MM.1S (cell line): Measurements from ENCODE around the gene TPRA1.

Experiments used
- DNase-seq: peaks from one replicate; pipeline ENCODE4 v3.0.0-alpha.2; 2015
- H2AFZ ChIP-seq: fragments of 300-600 bp; sonication (generic); 2 replicates; pipeline ENCODE4 v1.6.0; 2016; ENCODE audit warnings: antibody characterized with exemption, low read length
- H3F3A ChIP-seq: fragments of 300-600 bp; sonication (generic); 2 replicates; pipeline ENCODE4 v1.6.1; 2016; ENCODE audit warnings: mild to moderate bottlenecking, antibody characterized with exemption, low read length, moderate library complexity, mixed read lengths; ENCODE audit not compliant: insufficient read depth
- H3K27ac ChIP-seq: fragments of 300-600 bp; sonication (generic); 2 replicates; pipeline ENCODE4 v1.5.1; 2016; ENCODE audit warnings: mild to moderate bottlenecking, low read length
- H3K27me3 ChIP-seq: fragments of 300-600 bp; sonication (generic); replicated peaks from 2 replicates; pipeline ENCODE4 v1.6.0; 2016; ENCODE audit warnings: low read length; ENCODE audit not compliant: insufficient read depth
- H3K36me3 ChIP-seq: fragments of 300-600 bp; sonication (generic); replicated peaks from 2 replicates; pipeline ENCODE4 v1.6.1; 2016; ENCODE audit warnings: mild to moderate bottlenecking, low read length, mixed read lengths; ENCODE audit not compliant: insufficient read depth
- H3K4me1 ChIP-seq: fragments of 300-600 bp; sonication (generic); 2 replicates; pipeline ENCODE4 v1.6.1; 2016; ENCODE audit warnings: low read length, mixed read lengths
- H3K4me2 ChIP-seq: fragments of 300-600 bp; sonication (generic); 2 replicates; pipeline ENCODE4 v1.6.0; 2016; ENCODE audit warnings: low read depth, low read length
- H3K4me3 ChIP-seq: fragments of 300-600 bp; sonication (generic); 2 replicates; pipeline ENCODE4 v1.5.1; 2016; ENCODE audit warnings: low read length, mixed read lengths
- H3K79me2 ChIP-seq: fragments of 300-600 bp; sonication (generic); 2 replicates; pipeline ENCODE4 v1.6.1; 2016; ENCODE audit warnings: mixed run types, low read length, mixed read lengths
- H3K9ac ChIP-seq: fragments of 300-600 bp; sonication (generic); 2 replicates; pipeline ENCODE4 v1.6.1; 2016; ENCODE audit warnings: low read length, mixed read lengths
- H3K9me2 ChIP-seq: fragments of 300-600 bp; sonication (generic); replicated peaks from 2 replicates; pipeline ENCODE4 v1.6.1; 2016; ENCODE audit warnings: mild to moderate bottlenecking, low read length, mixed read lengths; ENCODE audit not compliant: insufficient read depth
- H3K9me3 ChIP-seq: fragments of 300-600 bp; sonication (generic); replicated peaks from 2 replicates; pipeline ENCODE4 v1.6.1; 2016; ENCODE audit warnings: mild to moderate bottlenecking, low read length, mixed read lengths; ENCODE audit not compliant: insufficient read depth
- H4K20me1 ChIP-seq: fragments of 300-600 bp; sonication (generic); 2 replicates; pipeline ENCODE4 v1.6.1; 2016; ENCODE audit warnings: mild to moderate bottlenecking, low read length, moderate library complexity, mixed read lengths; ENCODE audit not compliant: insufficient read depth
- EZH2 ChIP-seq: fragments of 300-600 bp; sonication (generic); optimal IDR thresholded peaks from 2 replicates; pipeline ENCODE3; 2017; ENCODE audit warnings: low read depth, mild to moderate bottlenecking, antibody characterized with exemption, low read length, mixed read lengths
- EZH2phosphoT487 ChIP-seq: fragments of 300-600 bp; sonication (generic); IDR thresholded peaks from 2 replicates; pipeline ENCODE4 v1.6.1; 2018; ENCODE audit warnings: antibody characterized with exemption, low read length
- TF ChIP-seq, protein P1 (sequence below): fragments of 300-600 bp; sonication (generic); IDR thresholded peaks from 2 replicates; pipeline ENCODE4 v1.5.1; 2016; ENCODE audit warnings: antibody characterized with exemption, low read length, mixed read lengths

The TPRA1 gene

DNA sequence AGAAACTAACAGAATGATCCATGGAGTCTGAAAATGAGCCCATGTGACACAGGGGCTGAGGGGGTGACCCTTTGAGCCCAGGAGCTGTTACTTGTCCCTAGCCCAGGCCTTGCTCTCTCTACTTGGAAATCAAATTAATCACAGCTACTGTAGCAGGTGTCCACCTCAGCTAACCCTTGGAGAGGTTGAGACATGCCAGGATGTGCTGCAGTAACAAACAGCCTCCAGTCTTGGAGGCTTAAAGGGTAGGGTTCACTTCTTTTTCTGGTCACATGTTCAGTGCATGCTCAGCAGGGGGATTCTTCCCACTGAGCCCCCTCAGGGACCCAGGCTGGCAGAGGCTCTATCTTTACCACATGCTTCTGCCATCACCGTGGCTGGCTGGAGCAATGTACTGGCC lies 21.4 kb downstream of the TPRA1 start:
- no peaks in the 10 kb centered on the region for H3K9me3 ChIP-seq
- TF ChIP-seq EZH2 (no peak), EZH2phosphoT487 (no peak)
- TF ChIP-seq, protein P1, sequence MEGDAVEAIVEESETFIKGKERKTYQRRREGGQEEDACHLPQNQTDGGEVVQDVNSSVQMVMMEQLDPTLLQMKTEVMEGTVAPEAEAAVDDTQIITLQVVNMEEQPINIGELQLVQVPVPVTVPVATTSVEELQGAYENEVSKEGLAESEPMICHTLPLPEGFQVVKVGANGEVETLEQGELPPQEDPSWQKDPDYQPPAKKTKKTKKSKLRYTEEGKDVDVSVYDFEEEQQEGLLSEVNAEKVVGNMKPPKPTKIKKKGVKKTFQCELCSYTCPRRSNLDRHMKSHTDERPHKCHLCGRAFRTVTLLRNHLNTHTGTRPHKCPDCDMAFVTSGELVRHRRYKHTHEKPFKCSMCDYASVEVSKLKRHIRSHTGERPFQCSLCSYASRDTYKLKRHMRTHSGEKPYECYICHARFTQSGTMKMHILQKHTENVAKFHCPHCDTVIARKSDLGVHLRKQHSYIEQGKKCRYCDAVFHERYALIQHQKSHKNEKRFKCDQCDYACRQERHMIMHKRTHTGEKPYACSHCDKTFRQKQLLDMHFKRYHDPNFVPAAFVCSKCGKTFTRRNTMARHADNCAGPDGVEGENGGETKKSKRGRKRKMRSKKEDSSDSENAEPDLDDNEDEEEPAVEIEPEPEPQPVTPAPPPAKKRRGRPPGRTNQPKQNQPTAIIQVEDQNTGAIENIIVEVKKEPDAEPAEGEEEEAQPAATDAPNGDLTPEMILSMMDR = no peak
- no peaks in the 10 kb centered on the region for H3K4me1 ChIP-seq
- no peak overlapping the region for H3K4me2 ChIP-seq
- H2AFZ ChIP-seq = no peak overlapping the region
- H3K79me2 ChIP-seq = no peaks in the 10 kb centered on the region
- DNase-seq = no peak
- H3K4me3 ChIP-seq = no peak overlapping the region
- H3K27ac ChIP-seq = no peak overlapping the region
- H3K9me2 ChIP-seq = no peaks in the 10 kb centered on the region
- no peaks in the 10 kb centered on the region for H3F3A ChIP-seq
- H3K9ac ChIP-seq = no peak overlapping the region
- no peaks in the 10 kb centered on the region for H3K36me3 ChIP-seq
- no peaks in the 10 kb centered on the region for H3K27me3 ChIP-seq
- no peaks in the 10 kb centered on the region; the same call in 1 of the 2 replicates for H4K20me1 ChIP-seq

DNA sequence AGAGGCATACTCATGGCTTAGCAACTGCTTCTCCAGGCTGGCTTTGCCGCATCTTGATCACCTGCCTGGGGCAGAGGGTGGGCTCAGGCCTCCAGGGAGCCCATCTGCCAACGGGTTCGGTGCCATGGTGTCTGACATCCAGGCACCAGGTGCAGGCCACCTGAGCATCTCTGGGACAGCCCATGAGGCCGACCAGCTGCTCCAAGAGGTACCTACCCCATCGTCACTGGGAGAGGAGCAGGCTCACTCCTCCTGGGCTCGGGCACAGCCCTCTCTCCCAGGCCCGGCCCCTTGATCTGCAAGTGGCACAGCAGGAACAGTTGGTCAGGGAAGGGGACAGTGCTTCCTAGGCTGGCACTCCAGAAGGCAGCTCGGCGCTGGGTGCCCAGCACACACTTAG lies 21.9 kb downstream of the TPRA1 start:
- no peak overlapping the region for H2AFZ ChIP-seq
- no peak overlapping the region for H3K9ac ChIP-seq
- no peak for DNase-seq
- H3K27me3 ChIP-seq = no peaks in the 10 kb centered on the region
- TF ChIP-seq, protein P1 = no peak
- no peak for TF ChIP-seq EZH2
- no peak for TF ChIP-seq EZH2phosphoT487
- H3K36me3 ChIP-seq = no peaks in the 10 kb centered on the region
- no peaks in the 10 kb centered on the region for H4K20me1 ChIP-seq
- H3K9me3 ChIP-seq = no peaks in the 10 kb centered on the region
- H3K4me1 ChIP-seq = no peaks in the 10 kb centered on the region
- H3K4me2 ChIP-seq = no peak overlapping the region
- H3K79me2 ChIP-seq = no peaks in the 10 kb centered on the region
- no peaks in the 10 kb centered on the region for H3K9me2 ChIP-seq
- no peaks in the 10 kb centered on the region for H3F3A ChIP-seq
- no peak overlapping the region for H3K27ac ChIP-seq
- no peak overlapping the region for H3K4me3 ChIP-seq

DNA sequence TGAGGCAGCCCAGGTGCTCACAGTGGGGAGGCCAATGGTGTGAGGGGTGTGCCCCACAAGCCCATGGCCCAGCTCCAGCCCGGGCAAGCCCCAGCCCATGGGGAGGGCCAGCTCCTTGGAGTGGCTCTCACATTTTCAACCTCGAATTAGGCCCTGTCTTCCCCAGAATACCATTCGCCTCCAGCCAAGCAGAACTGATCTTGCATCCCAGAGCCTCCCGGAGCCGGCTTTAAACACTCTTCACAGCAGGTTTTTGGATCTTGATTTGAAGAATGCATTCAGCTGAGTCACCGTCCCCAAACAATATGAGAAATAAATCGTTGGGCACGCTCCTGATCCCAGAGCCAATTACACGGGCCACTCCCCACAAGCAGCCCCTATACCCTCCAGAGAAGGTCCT lies 23.7 kb downstream of the TPRA1 start:
- Histone ChIP-seq H3K27me3 (no peaks in the 10 kb centered on the region), H3K9me2 (no peaks in the 10 kb centered on the region), H4K20me1 (no peaks in the 10 kb centered on the region), H3K79me2 (no peaks in the 10 kb centered on the region), H3K9ac (no peak overlapping the region), H3K4me2 (no peak overlapping the region), H3K27ac (no peak overlapping the region), H3F3A (no peaks in the 10 kb centered on the region), H3K4me3 (no peak overlapping the region), H3K9me3 (no peaks in the 10 kb centered on the region), H3K36me3 (no peaks in the 10 kb centered on the region), H3K4me1 (no peaks in the 10 kb centered on the region), H2AFZ (no peak overlapping the region)
- TF ChIP-seq EZH2phosphoT487 (no peak), EZH2 (no peak)
- TF ChIP-seq, protein P1 = no peak
- no peak for DNase-seq
